PC-3 (cell line): ENCODE data around the gene NIPSNAP2. TPM values are rescaled to one million over a fixed set of nuclear protein-coding genes. Genes with fewer than 3 reads are reported as not detected.

Experiments used
- ATAC-seq: fragments of 200-7000 bp; cut with Tn5 transposase; 2 replicates; pipeline ENCODE4 v1.9.1; 2020; ENCODE audit warnings: mild to moderate bottlenecking, moderate library complexity
- BruUV-seq: library from RNA; stranded (reverse); fragments of 400-500 nt; replicated peaks from 2 replicates; lab custom pipeline; 2021; lab: Mats Ljungman, UMichigan
- CTCF ChIA-PET: fragments of 300-600 bp; sonication (Branson Sonifier 250); formaldehyde crosslinking; loops from one replicate; lab custom pipeline; 2022; ENCODE audit warnings: antibody characterized with exemption; lab: Charles Lee
- POLR2A ChIA-PET: fragments of 300-600 bp; sonication (Branson Sonifier 250); formaldehyde crosslinking; loops from one replicate; lab custom pipeline; 2022; ENCODE audit warnings: antibody characterized with exemption; ENCODE audit not compliant: unreplicated experiment; lab: Charles Lee
- DNase-seq: peaks from one replicate; pipeline ENCODE4 v3.0.0-alpha.2; 2015
- H2AFZ ChIP-seq: fragments of 300-600 bp; sonication (generic); 2 replicates; pipeline ENCODE4 v1.6.0; 2016; ENCODE audit warnings: antibody characterized with exemption, low read length
- H3F3A ChIP-seq: fragments of 300-600 bp; sonication (generic); one replicate; pipeline ENCODE4 v1.6.0; 2017; ENCODE audit warnings: antibody characterized with exemption, low read length, control low read depth, mild to moderate bottlenecking; ENCODE audit not compliant: unreplicated experiment
- H3K27ac ChIP-seq: fragments of 300-600 bp; sonication (generic); 2 replicates; pipeline ENCODE4 v1.5.1; 2016; ENCODE audit warnings: mild to moderate bottlenecking, low read length
- H3K27me3 ChIP-seq: fragments of 300-600 bp; sonication (generic); 2 replicates; pipeline ENCODE4 v1.6.1; 2016; ENCODE audit warnings: low read length, mixed read lengths
- H3K36me3 ChIP-seq: fragments of 300-600 bp; sonication (generic); 2 replicates; pipeline ENCODE4 v1.6.1; 2016; ENCODE audit warnings: low read depth, mixed run types, low read length, mixed read lengths
- H3K4me1 ChIP-seq: fragments of 300-600 bp; sonication (generic); 2 replicates; pipeline ENCODE4 v1.5.1; 2016; ENCODE audit warnings: low read length; ENCODE audit not compliant: insufficient read depth
- H3K4me2 ChIP-seq: fragments of 300-600 bp; sonication (generic); 2 replicates; pipeline ENCODE4 v1.6.0; 2016; ENCODE audit warnings: low read length
- H3K4me3 ChIP-seq: fragments of 300-600 bp; sonication (generic); 2 replicates; pipeline ENCODE4 v1.5.1; 2016; ENCODE audit warnings: mild to moderate bottlenecking, low read length, mixed read lengths
- H3K79me2 ChIP-seq: fragments of 300-600 bp; sonication (generic); 2 replicates; pipeline ENCODE4 v1.6.1; 2017; ENCODE audit warnings: low read length, mixed read lengths
- H3K9ac ChIP-seq: fragments of 300-600 bp; sonication (generic); 2 replicates; pipeline ENCODE4 v1.6.0; 2016; ENCODE audit warnings: mild to moderate bottlenecking, low read length
- H3K9me2 ChIP-seq: fragments of 300-600 bp; sonication (generic); replicated peaks from 2 replicates; pipeline ENCODE4 v1.6.1; 2016; ENCODE audit warnings: mixed run types, low read length, mixed read lengths
- H3K9me3 ChIP-seq: fragments of 300-600 bp; sonication (generic); 2 replicates; pipeline ENCODE4 v1.6.1; 2016; ENCODE audit warnings: low read length, mixed read lengths
- H4K20me1 ChIP-seq: fragments of 300-600 bp; sonication (generic); 2 replicates; pipeline ENCODE4 v1.6.1; 2016; ENCODE audit warnings: low read length, mixed read lengths
- CTCF ChIP-seq: fragments of 300-600 bp; sonication (generic); conservative IDR thresholded peaks from 2 replicates; pipeline ENCODE4 v1.5.1; 2017; ENCODE audit warnings: antibody characterized with exemption, low read depth, mild to moderate bottlenecking, low read length
- EZH2 ChIP-seq: fragments of 300-600 bp; sonication (generic); IDR thresholded peaks from one replicate; pipeline ENCODE4 v1.6.1; 2017; ENCODE audit warnings: antibody characterized with exemption, mild to moderate bottlenecking, low read length; ENCODE audit not compliant: unreplicated experiment
- EZH2phosphoT487 ChIP-seq: fragments of 300-600 bp; sonication (generic); IDR thresholded peaks from 2 replicates; pipeline ENCODE4 v1.6.1; 2018; ENCODE audit warnings: mild to moderate bottlenecking, antibody characterized with exemption, low read length, borderline replicate concordance
- intact Hi-C: fragments of 100-400 bp; cut with micrococcal nuclease; formaldehyde crosslinking; loops from 2 replicates; pipeline ENCODE4 v1.9.0; 2023
- total RNA-seq: library from RNA; depleted of rRNA; stranded (reverse); fragments of >200 nt; gene quantifications from 2 replicates; pipeline ENCODE4 v1.2.3, GENCODE V29; 2014

Gene NIPSNAP2
- total RNA-seq, 1 experiment from 2014 or later, result 63.9 TPM

- ChIA-PET CTCF (interaction anchor here (0.6 to 1.5 kb wide), 3 partner anchors 13 to 322 kb away, joined by 3 to 8 read pairs (median 3); no protein-coding TSS in a partner anchor), POLR2A (no interaction called here)
- intact Hi-C loops, result loop anchor here (1.0 kb wide), 1 partner anchor 322 kb away; no protein-coding TSS in a partner anchor
- no peaks in the 10 kb centered on the region for H4K20me1 ChIP-seq
- H3K27ac ChIP-seq, result no peak overlapping the region
- H3K79me2 ChIP-seq, result peaks cover 28% of the 10 kb centered on the region
- H3K9ac ChIP-seq, result peak overlapping the region; percentile 53; the same call in 1 of the 2 replicates
- TSS peak; percentile 50 for BruUV-seq
- H3K9me3 ChIP-seq, result no peaks in the 10 kb centered on the region
- peak overlapping the region; percentile 61 for H3K4me3 ChIP-seq
- H3K4me1 ChIP-seq, result peaks cover 15% of the 10 kb centered on the region
- H3K9me2 ChIP-seq, result no peaks in the 10 kb centered on the region
- TF ChIP-seq CTCF (no peak), EZH2 (no peak), EZH2phosphoT487 (no peak)
- H3F3A ChIP-seq, result peaks cover 8% of the 10 kb centered on the region
- H2AFZ ChIP-seq, result peak overlapping the region; percentile 67; the same call in 1 of the 2 replicates
- H3K36me3 ChIP-seq, result no peaks in the 10 kb centered on the region
- no peaks in the 10 kb centered on the region for H3K27me3 ChIP-seq
- H3K4me2 ChIP-seq, result peak overlapping the region; percentile 79
- ATAC-seq, result no peak
- DNase-seq, result no peak
These were observed 709 bp upstream of the NIPSNAP2 start for GRCh38 chr7:55963584-55964168.

- Histone ChIP-seq H3K27ac (peak overlapping the region; percentile 73), H3K4me3 (peak overlapping the region; percentile 84), H3K9me3 (no peaks in the 10 kb centered on the region), H3K4me1 (peaks cover 15% of the 10 kb centered on the region), H3K27me3 (no peaks in the 10 kb centered on the region), H4K20me1 (no peaks in the 10 kb centered on the region), H3K36me3 (no peaks in the 10 kb centered on the region), H3K4me2 (peak overlapping the region; percentile 88), H3K79me2 (peaks cover 38% of the 10 kb centered on the region), H3K9me2 (no peaks in the 10 kb centered on the region), H3F3A (peaks cover 8% of the 10 kb centered on the region), H2AFZ (peak overlapping the region; percentile 60; the same call in 1 of the 2 replicates), H3K9ac (peak overlapping the region; percentile 88)
- intact Hi-C loops, result loop anchor here (5.0 kb wide), 1 partner anchor 87 kb away; the partner anchor contains the start of genes CCT6A and PSPH
- no peak for ATAC-seq
- CTCF ChIA-PET, result interaction anchor here (0.5 to 1.5 kb wide), 3 partner anchors 11 to 324 kb away, joined by 3 to 8 read pairs (median 3); no protein-coding TSS in a partner anchor
- no TSS peak for BruUV-seq
- POLR2A ChIA-PET, result interaction anchor here (0.6 to 1.0 kb wide), 3 partner anchors 13 to 221 kb away, joined by 4 to 6 read pairs (median 5); no protein-coding TSS in a partner anchor
- DNase-seq, result no peak
- no peak for TF ChIP-seq EZH2phosphoT487
- TF ChIP-seq EZH2, result no peak
- no peak for TF ChIP-seq CTCF
These were observed 700 bp downstream of the NIPSNAP2 start for GRCh38 chr7:55965100-55965470.
